Measurements from ENCODE around the gene FAM120B.

FAM120B gene

GRCh38 chr6:170271771-170272314 lies 34.7 kb upstream of the FAM120B start:
- peak; percentile 55 for DNase-seq (ENCODE audit: low read depth)

- DNase-seq (ENCODE audit: low read depth): no peak
Observed at GRCh38 chr6:170272341-170273065, 34.1 kb upstream of the FAM120B start.

GRCh38 chr6:170273191-170273590 lies 33.4 kb upstream of the FAM120B start:
- no peak for DNase-seq (ENCODE audit: low read depth)

GRCh38 chr6:170273681-170274080 lies 32.9 kb upstream of the FAM120B start:
- no peak for DNase-seq (ENCODE audit: low read depth)

- DNase-seq (ENCODE audit: low read depth): no peak
Observed at GRCh38 chr6:170274713-170275560, 31.6 kb upstream of the FAM120B start.

- no peak for DNase-seq (ENCODE audit: low read depth)
Observed at GRCh38 chr6:170276369-170277057, 30.0 kb upstream of the FAM120B start.

- no peak for DNase-seq (ENCODE audit: low read depth)
Observed at GRCh38 chr6:170277893-170278742, 28.4 kb upstream of the FAM120B start.

- no peak for DNase-seq (ENCODE audit: low read depth)
Observed at GRCh38 chr6:170278743-170279094, 27.8 kb upstream of the FAM120B start.

GRCh38 chr6:170279426-170279825 lies 27.1 kb upstream of the FAM120B start:
- no peak for DNase-seq (ENCODE audit: low read depth)

- peak; percentile 25 for DNase-seq (ENCODE audit: low read depth)
Observed at GRCh38 chr6:170279977-170280688, 26.4 kb upstream of the FAM120B start.

- no peak for DNase-seq (ENCODE audit: low read depth)
Observed at GRCh38 chr6:170280689-170281045, 25.9 kb upstream of the FAM120B start.

- no peak for DNase-seq (ENCODE audit: low read depth)
Observed at GRCh38 chr6:170281331-170282292, 24.9 kb upstream of the FAM120B start.

- no peak for DNase-seq (ENCODE audit: low read depth)
Observed at GRCh38 chr6:170282512-170283158, 23.9 kb upstream of the FAM120B start.

- no peak for DNase-seq (ENCODE audit: low read depth)
Observed at GRCh38 chr6:170283212-170284081, 23.1 kb upstream of the FAM120B start.

GRCh38 chr6:170284126-170284773 lies 22.3 kb upstream of the FAM120B start:
- DNase-seq (ENCODE audit: low read depth): no peak

- DNase-seq (ENCODE audit: low read depth): no peak
Observed at GRCh38 chr6:170284866-170285469, 21.6 kb upstream of the FAM120B start.

GRCh38 chr6:170285482-170285881 lies 21.1 kb upstream of the FAM120B start:
- DNase-seq (ENCODE audit: low read depth): no peak
